Retina (tissue), 1 donor: ENCODE results near the gene PRTFDC1.
"Not testable (repeated sequence)": the region's sequence is repeated elsewhere in the genome, so short reads cannot be mapped to it uniquely, and the experiment has no call there.

Experiments used
- DNase-seq: peaks from one replicate; pipeline ENCODE4 v3.0.0-alpha.2; 2016

PRTFDC1 gene, protein sequence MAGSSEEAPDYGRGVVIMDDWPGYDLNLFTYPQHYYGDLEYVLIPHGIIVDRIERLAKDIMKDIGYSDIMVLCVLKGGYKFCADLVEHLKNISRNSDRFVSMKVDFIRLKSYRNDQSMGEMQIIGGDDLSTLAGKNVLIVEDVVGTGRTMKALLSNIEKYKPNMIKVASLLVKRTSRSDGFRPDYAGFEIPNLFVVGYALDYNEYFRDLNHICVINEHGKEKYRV

DNA sequence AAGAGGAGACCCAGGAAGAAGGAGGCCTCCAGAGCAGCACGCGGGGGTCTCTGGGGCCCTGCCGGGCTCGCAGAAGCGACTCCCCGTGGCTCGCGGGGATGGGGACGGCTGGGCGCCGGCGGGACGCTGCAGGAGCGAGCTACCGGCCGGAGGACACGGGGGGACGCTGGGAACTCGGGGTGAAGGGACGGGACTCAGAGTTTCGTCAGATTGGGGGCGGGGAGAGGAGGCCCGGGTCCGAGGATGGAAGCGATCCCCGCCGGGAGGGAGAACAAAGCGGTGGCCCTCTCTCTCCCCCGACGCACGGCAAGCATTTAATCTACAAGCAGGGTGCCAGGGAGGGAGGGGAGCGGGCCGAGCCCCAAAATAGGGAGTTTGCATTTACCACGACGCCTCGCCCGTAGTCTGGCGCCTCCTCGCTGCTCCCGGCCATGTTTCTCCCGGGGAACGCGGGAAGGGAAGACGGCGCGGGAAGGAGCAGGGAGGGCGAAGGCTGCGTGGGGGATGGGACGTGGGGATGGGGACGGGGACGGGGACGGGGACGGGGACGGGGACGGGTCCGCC, at the start of gene PRTFDC1:
PRTFDC1 (minus strand) TSS at position 464 of the 564 bp plus-strand sequence; CDS start at position 433, 31 bp downstream.
- DNase-seq: no peak

DNA sequence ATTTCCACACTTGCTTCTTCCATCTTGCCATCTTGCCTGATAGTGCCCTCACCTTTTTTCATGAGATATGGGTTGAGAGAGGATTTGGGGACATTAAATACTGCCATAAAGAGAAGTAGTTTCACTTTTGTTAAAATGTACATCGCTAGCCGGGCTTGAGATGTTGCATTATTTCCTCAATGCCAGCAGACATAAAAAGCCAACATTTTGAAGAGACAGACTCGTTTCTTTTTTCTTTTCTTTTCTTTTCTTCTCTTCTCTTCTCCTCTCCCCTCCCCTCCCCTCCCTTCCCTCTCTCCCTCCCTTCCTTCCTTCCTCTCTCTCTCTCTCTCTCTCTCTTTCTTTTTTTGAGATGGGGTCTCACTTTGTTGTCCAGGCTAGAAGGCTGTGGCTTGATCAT, 45.6 kb upstream of the PRTFDC1 start:
- DNase-seq: no peak

DNA sequence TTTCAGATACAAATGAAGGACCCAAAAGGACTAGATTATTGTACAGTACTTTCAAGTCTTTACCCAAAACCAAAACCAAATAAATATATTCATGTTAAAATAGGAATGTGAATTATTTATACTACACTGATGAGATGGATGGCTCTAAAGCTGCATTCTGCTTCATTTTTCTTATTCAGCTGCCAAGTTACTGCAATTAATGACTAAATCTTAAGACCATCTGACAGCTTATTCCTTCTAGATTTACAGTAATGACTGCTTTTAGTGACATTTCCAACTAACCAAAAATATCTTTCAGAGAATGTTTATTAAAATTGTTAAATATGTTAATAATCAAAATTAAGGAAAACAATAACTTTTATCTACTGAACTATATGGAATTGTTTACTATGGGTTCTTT, 42.7 kb upstream of the PRTFDC1 start:
- no peak for DNase-seq

DNA sequence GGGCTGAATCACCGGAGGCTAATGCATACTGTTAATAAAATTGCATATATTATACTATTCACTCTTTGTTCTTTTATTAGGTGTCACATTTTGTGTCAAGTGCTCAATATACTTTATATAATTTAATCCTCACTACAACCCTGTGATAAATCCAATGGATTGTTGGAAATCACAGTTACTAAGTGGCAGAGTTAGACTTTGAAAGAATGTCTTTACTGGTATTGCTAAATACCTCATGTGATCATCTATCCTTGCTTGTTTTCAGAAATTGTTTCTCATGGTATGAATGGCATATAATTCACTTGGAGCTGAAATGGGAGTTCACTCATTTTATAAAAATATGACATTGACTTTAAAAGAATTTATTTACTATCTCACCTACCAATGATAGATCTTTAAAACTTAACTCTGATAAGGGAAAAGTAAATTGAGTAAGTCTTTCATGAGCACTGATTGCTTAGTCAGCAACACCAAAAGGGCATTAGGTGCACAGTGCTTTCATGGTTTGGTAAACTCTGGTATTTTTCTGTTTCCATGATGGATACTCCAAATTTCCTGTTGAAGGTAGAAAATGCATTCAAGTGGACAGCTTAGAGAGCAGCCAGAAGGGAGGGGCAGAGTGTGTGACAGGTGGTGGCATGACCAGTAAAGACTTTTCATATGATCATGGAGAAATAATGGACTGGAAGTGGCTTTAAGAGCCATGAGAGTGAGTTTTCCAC, 41.0 kb upstream of the PRTFDC1 start:
- no peak for DNase-seq

DNA sequence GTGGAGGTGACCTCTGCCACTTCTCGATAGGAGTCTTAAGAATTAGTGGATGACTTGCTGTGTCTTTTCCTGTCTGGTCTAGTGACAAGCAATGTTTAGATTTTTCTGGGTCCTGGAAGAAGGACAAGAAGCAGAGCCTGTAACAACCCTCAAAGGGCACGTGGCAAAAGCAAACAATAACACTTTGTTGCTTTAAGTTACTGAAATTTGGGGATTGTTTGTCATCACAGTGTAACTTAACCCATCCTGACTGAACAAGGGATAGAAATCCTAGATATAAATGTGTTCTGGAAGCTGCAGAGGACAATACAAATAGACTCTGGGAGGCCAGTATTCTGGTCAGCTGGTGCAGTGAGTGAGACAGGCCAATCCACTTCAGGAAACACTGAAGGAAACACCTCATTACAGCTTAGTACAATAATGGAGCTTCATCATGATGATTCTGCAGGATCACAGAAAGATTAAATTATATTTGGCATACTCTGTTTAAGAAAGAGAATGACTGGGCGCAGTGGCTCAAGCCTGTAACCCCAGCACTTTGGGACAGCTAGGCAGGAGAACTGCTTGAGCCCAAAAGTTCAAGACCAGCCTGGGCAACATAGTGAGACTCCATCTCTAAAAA, 40.2 kb upstream of the PRTFDC1 start:
- DNase-seq: no peak

DNA sequence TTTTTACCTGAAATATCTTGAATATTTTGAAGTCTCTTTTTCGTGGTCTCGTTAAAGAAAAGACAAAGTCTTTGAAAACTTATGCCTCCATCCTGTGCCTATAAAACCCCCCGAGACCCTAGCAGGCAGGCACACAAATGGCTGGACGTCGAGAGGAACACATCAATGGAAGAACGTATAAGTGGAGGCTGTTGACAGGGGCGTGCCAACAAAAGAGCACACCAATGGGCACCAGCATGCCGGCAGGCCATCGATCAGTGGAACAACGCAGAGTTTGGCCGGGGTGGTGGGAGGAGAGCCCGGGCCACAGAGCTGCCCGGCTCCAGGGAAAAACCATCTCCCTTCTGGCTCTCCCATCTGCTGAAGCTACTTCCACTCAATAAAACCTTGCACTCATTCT, 38.9 kb upstream of the PRTFDC1 start:
- DNase-seq: no peak

DNA sequence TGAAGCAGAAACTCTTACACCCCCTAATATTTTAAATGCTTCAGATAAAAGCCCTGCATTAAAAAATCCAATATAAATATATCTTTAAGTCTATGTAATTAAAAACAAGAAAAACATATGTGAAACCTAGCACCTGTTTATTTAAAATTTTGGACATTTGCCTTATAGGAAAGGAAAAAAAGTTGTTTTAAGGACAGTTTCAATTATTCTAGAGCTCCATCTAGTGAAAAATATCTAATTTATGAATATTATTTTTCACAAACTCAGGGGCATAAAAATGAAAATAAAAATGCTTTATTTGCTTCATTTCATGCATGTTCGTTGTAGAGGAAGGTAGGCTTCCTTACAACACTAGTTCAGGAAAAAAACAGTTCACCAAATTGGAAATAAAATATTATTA, 37.5 kb upstream of the PRTFDC1 start:
- no peak for DNase-seq

DNA sequence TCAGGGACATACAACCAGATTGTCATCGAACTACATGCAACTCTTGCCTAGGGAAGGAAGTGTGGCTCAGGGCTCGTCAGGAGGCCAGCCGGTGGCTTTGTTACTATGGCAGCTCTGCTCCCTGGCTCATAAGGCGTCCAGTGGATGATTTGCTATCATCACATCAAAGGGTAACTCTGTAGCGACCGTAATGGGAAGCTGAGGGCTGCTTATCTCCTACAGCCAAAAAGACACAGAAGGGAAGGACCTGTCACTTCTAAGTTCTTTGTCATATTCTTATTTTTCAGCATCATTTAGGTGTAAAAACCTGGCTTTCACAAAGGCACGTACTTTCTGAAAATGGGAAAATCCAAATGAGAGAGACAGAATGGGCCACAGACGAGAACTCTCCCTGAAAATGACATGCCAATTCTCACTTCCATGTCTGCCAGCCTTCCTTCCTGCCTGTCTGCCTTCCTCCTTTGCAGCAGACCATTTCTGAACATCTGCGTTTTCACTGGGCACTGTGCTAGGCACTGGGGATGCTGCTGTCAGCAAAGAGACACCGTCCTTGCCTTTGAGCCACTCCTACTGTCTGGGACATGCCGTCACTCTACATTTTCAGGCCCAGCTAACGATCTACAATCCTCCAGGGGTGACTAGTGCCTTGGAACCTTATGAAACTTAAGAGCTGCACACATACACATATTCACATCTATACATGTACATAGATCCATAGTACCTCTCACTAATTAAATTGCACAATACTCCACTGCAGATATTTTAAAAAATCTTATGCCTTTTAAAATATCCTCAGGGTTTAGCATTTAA, 36.6 kb upstream of the PRTFDC1 start:
- peak; percentile 38 for DNase-seq

DNA sequence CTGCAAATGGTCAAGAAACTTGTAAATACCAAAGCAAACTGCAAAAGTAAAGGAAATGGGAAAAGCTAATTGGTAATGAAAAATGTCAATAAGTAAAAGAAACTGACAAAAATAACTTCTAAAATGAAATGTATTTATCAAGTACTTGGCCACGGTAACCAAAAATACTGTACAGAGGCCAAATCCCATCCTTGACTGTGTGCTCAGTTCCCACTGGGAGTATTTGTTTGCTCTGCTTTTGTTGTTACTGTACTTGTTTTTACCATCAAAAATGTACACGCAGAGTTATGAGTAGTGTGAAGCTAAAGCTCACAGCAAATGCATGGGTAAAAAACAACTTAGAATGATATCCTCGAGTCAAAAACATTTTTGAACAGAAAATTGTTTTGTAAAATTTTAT, 32.5 kb upstream of the PRTFDC1 start:
- no peak for DNase-seq

DNA sequence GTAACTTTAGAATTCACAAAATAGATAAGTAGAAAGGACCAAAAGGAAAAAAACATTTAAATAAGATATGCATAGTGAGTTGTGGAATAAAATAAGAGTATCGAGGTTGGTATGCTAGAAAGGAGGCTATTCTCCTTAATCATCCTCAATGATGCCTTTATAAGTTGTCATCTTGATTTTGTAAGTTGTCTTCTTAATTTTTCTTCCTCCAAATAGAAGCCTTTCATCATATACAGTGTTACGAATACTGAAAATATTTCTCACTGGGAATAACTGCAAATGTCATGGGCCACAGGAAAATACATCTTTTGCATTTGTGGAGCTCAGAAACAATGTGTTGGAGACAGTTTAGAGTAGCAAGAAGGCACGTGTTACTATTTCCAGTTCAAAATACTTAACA, 31.5 kb upstream of the PRTFDC1 start:
- no peak for DNase-seq

DNA sequence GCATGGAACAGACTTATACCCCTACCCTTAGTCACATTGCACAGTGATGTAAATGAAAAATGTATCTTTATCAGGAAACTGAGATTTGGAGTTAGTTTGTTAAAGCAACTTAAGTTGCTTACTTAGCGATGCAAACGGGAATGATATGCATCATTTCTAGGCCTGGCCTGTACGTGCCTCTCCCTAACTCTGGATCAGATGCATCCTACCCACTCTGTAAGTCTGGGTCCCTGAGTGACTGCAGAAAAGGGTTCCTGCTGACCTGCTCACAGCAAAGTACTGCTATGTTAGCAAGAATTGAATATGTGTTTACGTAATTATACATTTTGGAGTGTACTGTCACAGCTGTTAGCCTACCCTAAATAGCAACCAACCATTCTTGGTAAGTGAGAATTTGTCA, 30.7 kb upstream of the PRTFDC1 start:
- DNase-seq: no peak

DNA sequence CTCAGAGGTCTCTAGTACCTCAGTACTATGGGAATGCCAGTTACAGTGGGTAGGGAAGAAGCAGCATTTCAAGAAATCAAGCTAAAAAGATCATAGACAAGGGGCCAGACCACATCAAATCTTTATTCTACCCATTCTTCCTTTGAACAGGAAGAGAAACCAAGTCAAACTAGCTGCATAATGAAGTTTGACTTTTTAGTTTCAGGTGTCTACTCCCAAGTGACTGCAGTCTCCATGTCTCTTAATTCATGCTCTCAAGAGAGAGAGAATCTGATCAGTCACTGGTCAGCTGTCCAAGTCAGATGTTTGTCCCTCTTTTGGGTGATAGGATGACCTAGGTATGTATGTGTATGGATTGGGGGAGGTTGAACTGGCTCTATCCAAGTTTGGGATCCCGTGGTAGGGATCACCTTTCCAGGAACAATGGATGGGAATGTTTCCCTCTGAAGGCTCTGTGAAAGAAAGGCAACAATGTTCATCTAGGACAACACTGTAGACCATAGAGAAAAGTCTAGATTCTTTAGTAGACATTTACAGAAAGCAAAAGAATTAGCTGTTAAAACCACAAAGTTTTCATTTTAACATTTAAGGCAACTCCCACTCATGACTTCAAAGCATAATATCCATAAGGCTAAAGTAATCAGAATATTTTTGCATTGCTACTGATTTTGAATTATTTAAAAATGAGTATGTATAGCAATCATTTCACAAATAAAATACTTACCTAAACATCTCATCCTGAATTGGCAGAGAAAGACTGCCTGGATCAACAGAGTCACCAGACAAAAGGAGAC, 30.1 kb upstream of the PRTFDC1 start:
- no peak for DNase-seq

DNA sequence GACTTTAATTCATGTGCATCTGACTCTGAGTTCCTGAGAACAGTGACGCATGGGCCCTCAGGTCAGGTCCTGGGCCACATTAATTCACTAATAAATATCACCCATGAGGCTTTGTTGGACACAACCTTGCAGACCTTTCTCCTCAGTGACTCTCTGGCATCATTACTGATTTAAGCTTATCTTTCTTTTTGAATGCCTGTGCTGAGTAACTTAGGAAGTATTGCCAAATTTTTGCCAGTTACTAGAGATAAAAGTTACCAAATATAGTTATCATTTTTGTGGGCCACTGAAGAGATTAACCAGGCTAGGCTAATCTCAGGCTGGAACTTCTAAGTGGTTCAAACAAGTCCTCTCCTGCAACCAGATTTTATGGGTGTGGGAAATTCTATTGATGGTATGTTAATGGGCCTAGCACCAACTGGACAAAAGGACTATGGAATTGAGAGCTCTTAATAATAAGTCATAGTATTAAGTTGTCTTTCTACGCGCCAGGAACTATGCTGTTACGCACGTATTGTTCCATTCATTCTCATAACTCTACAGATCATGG, 28.8 kb upstream of the PRTFDC1 start:
- no peak for DNase-seq

DNA sequence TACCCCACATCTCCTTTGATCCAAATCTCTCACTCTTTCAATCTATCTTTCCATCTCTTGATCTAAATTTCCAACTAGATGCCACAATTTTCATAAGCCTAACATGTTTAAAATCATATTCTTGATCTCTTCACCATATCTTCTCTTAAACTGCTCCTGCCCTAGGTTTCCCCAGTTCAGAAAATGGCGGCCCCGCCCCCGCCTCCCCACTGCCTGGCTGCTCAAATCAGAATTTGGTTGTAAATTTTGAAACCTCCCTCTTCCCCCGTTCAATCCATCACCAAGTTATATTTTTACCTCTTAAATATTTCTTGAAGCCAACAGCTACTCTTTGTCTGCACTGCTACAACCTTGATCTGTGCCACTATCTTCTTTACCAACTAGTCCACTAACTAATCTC, 27.3 kb upstream of the PRTFDC1 start:
- DNase-seq: no peak

DNA sequence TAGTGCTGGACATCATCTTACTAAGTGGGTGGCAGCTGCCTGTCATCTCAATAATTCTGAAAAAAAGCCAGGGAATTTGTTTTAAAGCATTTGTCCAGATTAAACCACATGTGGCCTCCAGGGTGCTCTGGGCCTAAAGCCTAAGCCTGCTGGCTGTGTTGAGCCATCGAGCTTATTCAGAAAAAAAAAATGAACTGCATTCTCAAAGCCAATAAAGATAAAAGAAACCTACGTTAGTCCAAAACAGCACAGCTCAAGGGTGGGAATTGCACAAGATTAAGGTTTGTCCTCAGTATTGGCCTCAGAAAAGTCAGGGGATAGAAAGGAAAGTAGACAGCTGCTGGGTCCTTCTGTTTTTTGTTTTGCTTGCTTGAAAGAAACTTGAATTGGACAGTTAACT, 22.6 kb upstream of the PRTFDC1 start:
- no peak for DNase-seq

DNA sequence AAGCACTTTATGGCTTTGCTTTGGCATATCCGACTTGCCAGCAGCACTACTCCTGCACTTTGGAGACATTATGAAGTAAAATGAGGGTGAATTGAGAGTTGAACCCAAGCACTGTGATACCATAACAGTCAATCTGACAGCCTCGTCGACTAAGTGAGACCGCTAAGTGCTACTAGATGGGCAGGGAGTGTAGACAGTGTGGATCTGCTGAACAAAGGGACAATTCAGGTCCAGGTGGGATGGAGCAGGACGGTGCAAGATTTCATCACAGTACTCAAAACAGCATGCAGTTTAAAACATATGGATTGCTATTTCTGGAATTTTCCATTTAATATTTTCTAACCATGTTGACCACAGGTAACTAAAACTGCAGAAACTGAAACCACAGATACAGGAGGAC, 20.8 kb upstream of the PRTFDC1 start:
- no peak for DNase-seq

DNA sequence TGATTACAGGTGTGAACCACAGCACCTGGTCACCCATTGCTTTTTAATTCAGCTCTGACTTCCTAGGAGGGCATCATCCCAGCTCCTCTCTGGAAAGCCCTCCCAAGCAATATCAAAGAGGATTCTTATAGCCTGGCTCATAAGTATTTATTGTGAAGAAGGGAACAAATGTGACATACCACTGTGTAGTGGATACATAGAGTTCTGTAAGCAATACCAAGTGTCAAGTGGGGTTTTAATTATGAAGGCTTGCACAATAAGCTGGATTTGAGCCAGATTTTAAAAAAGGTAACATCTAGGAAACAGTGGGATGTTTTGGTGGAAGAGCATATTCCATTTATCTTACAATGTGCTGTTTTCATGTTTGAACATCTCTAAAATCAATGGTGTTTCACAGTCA, 19.0 kb upstream of the PRTFDC1 start:
- no peak for DNase-seq

DNA sequence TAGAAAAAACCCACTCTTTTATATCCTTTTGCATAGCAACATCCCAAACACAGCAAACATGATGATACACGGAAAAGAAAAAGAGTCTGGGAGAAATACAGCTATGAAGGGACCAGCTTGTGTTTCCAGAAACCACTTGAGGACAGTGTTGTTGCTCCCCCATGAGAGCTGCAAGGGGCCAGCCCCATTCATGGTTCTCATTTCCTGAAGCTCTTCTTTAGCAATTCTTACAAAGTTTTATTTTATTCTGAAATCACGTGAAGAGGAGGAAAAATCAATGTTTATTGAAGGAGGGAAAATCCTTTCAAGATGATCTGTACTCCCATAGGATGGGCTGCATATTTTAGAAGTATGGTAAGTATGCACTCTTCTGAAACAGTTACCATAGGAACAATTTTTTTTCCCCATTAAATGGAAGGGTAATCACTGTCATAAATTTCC, 17.5 kb upstream of the PRTFDC1 start:
- DNase-seq: no peak

DNA sequence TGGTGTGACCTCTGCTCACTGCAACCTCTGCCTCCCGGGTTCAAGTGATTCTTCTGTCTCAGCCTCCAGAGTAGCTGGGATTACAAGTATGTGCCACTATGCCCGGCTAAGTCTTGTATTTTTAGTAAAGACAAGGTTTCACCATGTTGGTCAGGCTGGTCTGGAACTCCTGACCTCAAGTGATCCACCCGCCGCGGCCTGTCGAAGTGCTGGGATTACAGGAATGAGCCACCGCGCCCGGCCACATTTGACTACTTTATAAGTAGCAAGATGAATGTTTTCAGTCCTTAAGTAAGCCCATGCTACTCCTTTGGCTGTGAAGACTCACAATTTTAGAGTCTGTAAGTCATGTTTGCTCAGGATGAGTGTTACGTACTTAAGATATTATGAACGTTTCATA, 16.5 kb upstream of the PRTFDC1 start:
- DNase-seq: not testable (repeated sequence)

DNA sequence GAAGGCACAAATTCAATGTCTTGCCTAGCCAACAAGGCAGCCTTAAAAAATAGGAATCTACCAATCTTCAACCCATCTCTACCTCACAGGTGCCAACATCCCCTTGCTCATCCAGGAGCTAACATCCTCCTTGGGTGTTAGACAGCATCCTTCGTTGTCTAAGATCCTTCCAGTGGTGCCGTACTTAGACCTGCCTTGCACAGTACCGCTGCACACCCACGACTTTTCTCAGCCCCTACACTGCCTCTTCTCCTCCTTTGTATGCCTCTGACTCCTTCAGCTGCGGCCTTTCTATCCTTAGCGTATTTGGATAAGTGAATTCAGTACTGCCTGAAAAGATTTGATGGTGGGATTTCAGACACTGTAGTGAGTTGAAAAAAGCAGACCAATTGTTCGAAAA, 15.9 kb upstream of the PRTFDC1 start:
- DNase-seq: no peak

DNA sequence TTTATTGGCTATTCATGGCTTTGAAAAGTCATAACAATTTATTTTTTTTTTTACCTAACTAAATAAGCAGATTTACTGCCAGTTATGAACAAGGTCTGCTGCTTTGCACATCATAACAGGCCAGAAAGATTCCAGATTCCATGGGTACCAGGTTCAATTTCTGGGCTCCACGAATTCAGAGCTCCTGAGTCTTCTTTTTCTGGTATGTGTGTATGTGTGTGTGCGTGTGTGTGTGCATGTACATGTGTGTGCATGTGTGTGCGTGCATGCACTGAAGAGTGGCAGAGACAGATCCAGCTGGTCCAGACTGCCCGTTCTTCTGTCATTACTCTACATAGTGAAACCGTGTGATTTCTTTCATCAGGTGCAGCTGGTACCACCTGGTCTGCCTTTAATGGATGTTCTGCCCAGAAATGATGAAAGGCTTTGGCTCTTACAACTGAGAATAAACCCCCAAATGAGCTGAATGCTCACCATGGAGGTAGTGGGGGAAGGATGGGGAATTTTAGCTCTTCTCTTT, 14.6 kb upstream of the PRTFDC1 start:
- no peak for DNase-seq

DNA sequence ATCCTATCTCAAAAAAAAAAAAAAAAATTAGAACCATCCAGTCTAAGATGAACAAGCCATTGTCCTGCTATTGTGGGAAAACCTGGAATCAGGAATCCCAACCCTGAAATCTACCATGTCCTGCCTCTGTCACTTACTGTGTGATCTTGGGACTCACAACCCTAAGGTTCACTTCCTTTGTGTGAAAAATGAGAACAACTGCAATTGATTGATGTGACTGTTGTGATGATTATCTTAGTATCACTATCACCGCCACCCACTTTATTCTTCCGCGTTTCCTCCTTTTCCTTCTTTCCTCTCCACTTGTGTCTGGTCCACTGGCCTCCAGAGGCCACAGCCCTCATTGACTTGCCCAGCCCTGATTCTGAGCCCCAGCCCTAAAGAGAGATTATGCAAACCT, 12.6 kb upstream of the PRTFDC1 start:
- DNase-seq: no peak
